Measurements from ENCODE around the gene PICALM.
"Not testable (repeated sequence)": the region's sequence is repeated elsewhere in the genome, so short reads cannot be mapped to it uniquely, and the experiment has no call there.

PICALM gene

GRCh38 chr11:86068951-86069407, at the start of gene PICALM:
Gene PICALM (minus strand): TSS chr11:86069084. CDS start chr11:86068780, 304 bp downstream.
- DNase-seq (ENCODE audit: low read depth in 3 of 3): peak; percentile 86 to 95 (median 92)

- no peak for DNase-seq (ENCODE audit: low read depth in 3 of 3)
Measured at GRCh38 chr11:86118253-86118652, 49.4 kb upstream of the PICALM start.

- DNase-seq (ENCODE audit: low read depth in 3 of 3): no peak
Measured at GRCh38 chr11:86117712-86118063, 48.8 kb upstream of the PICALM start.

GRCh38 chr11:86117001-86117711, 48.3 kb upstream of the PICALM start:
- no peak for DNase-seq (ENCODE audit: low read depth in 3 of 3)

GRCh38 chr11:86116386-86116726, 47.5 kb upstream of the PICALM start:
- peak in 1 of 3 experiments; percentile 2 for DNase-seq (ENCODE audit: low read depth in 3 of 3)

- no peak for DNase-seq (ENCODE audit: low read depth in 3 of 3)
Measured at GRCh38 chr11:86115542-86116385, 46.9 kb upstream of the PICALM start.

- no peak for DNase-seq (ENCODE audit: low read depth in 3 of 3)
Measured at GRCh38 chr11:86108890-86109638, 40.2 kb upstream of the PICALM start.

GRCh38 chr11:86108191-86108590, 39.3 kb upstream of the PICALM start:
- no peak for DNase-seq (ENCODE audit: low read depth in 3 of 3)

GRCh38 chr11:86106916-86107315, 38.0 kb upstream of the PICALM start:
- no peak for DNase-seq (ENCODE audit: low read depth in 3 of 3)

GRCh38 chr11:86106031-86106430, 37.1 kb upstream of the PICALM start:
- not testable (repeated sequence) for DNase-seq (ENCODE audit: low read depth in 3 of 3)

- not testable (repeated sequence) for DNase-seq (ENCODE audit: low read depth in 3 of 3)
Measured at GRCh38 chr11:86105601-86106000, 36.7 kb upstream of the PICALM start.

- no peak for DNase-seq (ENCODE audit: low read depth in 3 of 3)
Measured at GRCh38 chr11:86103808-86104207, 34.9 kb upstream of the PICALM start.

- no peak for DNase-seq (ENCODE audit: low read depth in 3 of 3)
Measured at GRCh38 chr11:86101941-86102407, 33.1 kb upstream of the PICALM start.

GRCh38 chr11:86101493-86101892, 32.6 kb upstream of the PICALM start:
- no peak for DNase-seq (ENCODE audit: low read depth in 3 of 3)

GRCh38 chr11:86099874-86100273, 31.0 kb upstream of the PICALM start:
- no peak for DNase-seq (ENCODE audit: low read depth in 3 of 3)

- no peak for DNase-seq (ENCODE audit: low read depth in 3 of 3)
Measured at GRCh38 chr11:86097980-86098379, 29.1 kb upstream of the PICALM start.

GRCh38 chr11:86091566-86091965, 22.7 kb upstream of the PICALM start:
- no peak for DNase-seq (ENCODE audit: low read depth in 3 of 3)

- no peak for DNase-seq (ENCODE audit: low read depth in 3 of 3)
Measured at GRCh38 chr11:86091086-86091485, 22.2 kb upstream of the PICALM start.

GRCh38 chr11:86089659-86090058, 20.8 kb upstream of the PICALM start:
- no peak for DNase-seq (ENCODE audit: low read depth in 3 of 3)

GRCh38 chr11:86087688-86088087, 18.8 kb upstream of the PICALM start:
- DNase-seq (ENCODE audit: low read depth in 3 of 3): not testable (repeated sequence)

- no peak for DNase-seq (ENCODE audit: low read depth in 3 of 3)
Measured at GRCh38 chr11:86087256-86087655, 18.4 kb upstream of the PICALM start.

GRCh38 chr11:86081455-86081854, 12.6 kb upstream of the PICALM start:
- no peak for DNase-seq (ENCODE audit: low read depth in 3 of 3)
